ENCODE results near the gene CHRNA4. TPM values are rescaled to one million over a fixed set of nuclear protein-coding genes. Genes with fewer than 3 reads are reported as not detected.

The CHRNA4 gene
- total RNA-seq, 1 donor from 2014 or later, result not detected

DNA sequence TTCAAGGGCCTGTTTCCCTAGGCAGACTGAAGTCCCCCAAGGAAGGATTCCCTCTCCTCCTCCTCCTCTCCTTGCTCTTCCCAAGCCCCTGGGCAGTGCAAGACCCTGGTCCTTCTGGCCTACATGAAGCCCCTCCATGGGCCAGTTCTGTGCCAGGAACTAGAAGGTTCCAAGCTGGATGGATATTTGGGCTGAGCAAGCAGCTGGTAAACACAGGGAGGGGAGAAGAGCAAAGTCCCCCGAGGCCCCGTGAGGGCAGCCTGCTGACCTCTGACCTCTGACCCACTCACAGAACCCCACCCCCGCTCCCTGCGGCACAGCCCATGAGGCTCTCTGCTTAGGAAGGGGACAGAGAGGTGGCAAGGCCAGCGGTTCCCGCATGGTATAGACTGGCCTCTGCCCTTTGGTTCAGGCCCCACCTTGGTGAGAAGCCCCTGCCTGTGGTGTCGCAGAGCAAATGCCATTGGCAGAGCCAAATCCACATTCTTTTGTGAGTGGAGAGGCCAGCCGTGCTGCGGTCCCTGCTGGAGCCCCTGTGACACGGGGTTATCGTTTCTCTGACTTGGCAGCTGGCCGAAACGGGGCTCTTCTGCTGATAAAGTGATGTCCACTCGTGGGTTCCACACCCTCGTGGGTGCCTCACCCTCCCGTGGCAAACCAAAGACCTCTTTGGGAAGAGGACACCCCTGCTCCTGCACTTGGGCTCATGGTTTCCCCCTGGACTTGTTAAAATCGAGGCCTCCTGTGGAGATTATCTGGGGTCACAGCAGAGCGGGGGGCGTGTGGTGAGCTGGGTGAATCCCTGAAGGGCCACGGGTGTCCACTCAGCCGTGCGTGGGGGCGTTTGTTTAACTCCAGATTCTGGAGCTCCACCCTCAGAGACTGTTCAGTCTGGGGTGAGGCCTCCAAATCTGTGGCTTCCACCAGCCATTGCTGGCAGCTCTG, 2.1 kb upstream of the CHRNA4 start:
- no peak for ATAC-seq

DNA sequence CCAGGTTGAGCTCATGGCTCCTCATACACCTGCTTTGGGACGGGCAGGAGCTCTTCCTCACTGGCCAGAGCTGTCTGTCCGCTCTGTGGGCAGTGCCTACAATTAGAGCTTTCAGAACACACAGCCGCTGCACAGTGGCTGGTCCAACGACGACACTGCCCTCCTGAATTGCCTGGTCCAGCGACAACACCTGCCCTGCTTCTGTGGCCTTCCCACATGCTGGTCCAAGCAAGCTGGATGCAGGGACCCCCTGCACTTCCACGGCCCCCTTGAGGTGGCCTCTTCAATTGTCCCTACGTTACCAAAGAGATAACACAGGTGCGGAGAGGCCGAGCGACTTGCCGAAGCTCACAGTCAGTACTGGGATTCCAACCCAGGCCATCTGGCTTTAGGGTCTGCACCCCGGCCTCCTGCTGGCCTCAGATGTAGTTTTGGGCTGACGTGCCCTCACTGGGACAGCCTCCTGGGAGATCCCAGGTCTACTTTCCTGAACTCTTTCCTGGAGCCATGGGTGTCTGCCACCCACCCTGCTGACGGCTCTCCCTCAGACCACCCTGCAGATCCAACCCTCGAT, 1.4 kb upstream of the CHRNA4 start:
- no peak for ATAC-seq

GRCh38 chr20:63361519-63362435, 628 bp upstream of the CHRNA4 start:
- no peak for ATAC-seq

- no peak for ATAC-seq
Observed at GRCh38 chr20:63359937-63360849, 956 bp downstream of the CHRNA4 start.

DNA sequence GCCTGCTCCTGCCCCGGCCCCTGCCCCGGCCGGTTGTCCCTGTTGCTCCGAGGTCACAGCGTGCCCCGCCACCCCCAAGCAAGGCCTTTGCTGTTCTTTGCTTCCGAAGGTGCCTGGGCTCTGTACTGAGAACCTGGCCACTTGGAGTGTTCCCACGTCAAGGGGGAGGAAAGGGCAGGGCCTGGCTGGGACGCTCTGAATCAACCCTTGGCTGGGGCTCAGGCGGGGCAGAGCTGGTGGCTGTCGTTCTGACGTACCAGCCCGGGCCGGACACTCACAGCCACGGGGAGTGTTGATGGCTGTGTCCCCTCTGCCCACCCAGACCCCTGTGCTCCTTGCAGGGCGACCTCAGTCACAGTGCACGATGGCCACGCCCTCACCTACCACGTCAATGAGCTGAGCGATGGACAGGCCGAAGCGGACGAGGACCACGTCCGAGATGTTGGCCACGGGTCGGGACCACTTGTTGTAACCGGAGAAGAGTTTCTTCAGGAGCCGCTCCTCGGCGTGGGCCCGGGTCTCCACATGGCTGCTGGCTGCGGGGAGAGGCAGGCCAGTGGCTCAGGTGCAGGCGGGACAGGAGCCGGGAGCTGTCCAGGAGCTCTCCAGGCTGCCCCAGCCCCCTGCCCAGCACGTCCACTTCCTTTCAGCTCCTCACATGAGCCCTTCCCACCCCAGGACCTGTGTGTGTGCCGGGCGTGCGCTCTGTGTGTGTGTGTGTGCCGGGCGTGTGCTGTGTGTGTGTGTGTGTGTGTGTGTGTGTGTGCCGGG, 1.8 kb downstream of the CHRNA4 start:
- ATAC-seq, result no peak

GRCh38 chr20:63357921-63358905, 2.9 kb downstream of the CHRNA4 start:
- ATAC-seq, result no peak

DNA sequence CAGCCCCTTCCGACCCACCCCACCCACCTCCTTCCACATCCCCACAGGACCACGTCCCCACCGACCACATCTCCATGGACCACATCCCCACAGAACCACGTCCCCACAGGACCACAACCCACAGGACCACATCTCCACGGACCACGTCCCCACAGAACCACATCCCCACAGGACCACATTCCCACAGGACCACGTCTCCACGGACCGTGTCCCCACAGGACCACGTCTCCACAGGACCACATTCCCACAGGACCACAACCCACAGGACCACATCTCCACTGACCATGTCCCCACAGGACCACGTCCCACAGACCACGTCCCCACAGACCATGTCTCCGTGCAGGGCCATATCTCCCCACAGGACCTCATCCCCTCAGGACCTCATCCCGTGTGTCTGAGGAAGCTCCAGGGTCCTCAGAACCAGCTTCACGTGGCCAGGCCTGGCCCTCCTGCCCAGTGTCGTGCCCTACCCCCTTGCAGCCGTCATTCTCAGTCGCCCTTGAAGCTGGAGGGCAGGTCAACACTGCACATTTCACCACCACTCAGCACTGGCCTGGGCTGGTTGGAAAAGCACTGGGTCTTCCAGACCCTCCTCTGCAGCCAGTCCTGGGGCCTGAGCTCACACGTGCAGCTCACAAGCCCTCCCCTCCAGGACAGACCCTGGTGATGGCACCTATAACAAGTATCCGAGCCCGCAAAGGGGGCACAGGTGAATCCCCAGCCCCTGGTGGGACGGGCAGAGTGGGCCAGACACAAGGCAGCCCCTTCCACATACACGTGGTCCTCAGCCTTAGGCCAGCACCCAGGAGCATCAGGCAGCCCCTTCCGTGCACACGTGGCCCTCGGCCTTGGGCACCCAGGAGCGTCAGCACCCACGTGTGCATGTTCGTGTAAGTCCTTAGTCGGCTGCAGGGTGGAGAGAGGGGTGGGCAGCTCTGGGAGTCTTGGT, 3.9 kb downstream of the CHRNA4 start:
- ATAC-seq, result no peak

DNA sequence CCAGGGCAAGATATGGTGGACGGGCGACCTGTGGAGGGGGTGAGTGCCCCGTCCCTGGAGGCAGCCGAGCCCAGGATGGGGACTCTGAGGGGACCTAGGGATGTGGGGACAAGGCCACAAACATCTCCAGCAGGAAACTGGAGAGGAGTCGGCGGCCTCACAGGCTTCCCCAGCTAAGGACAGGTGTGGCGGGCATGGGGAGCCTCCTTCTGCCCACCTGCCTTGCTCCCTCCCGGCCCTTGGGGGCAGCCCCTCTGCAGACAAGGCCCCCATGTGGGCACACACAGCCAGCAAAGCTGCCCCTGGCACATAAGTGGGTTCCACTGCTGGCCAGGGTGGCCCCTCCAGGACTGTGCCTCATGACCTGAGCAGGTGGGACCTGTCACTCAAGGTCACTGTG, 4.6 kb downstream of the CHRNA4 start:
- no peak for ATAC-seq

DNA sequence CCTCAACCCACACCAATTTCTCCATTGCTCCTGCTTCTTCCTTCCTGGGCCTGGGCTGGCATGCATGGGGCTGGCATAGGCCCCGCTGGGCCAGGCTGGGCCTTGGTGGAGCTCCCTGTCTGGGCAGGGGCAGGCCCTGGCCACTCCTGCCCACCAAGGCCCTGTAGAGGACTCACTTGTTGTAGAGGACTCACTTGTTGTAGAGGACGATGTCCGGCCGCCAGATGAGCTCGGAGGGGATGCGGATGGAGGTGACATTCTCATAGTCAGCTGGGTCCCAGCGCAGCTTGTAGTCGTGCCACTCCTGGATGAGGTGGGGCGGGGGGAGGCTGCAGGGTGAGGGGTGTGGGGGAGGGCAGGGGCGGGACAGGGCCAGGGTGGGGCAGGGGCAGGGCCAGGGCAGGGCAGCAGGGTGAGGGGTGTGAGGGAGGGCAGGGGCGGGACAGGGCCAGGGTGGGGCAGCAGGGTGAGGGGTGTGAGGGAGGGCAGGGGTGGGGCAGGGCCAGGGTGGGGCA, 5.3 kb downstream of the CHRNA4 start:
- ATAC-seq, result no peak

GRCh38 chr20:63354636-63355350, 6.4 kb downstream of the CHRNA4 start:
- ATAC-seq, result no peak

- no peak for ATAC-seq
Observed at GRCh38 chr20:63352811-63353221, 8.3 kb downstream of the CHRNA4 start.

DNA sequence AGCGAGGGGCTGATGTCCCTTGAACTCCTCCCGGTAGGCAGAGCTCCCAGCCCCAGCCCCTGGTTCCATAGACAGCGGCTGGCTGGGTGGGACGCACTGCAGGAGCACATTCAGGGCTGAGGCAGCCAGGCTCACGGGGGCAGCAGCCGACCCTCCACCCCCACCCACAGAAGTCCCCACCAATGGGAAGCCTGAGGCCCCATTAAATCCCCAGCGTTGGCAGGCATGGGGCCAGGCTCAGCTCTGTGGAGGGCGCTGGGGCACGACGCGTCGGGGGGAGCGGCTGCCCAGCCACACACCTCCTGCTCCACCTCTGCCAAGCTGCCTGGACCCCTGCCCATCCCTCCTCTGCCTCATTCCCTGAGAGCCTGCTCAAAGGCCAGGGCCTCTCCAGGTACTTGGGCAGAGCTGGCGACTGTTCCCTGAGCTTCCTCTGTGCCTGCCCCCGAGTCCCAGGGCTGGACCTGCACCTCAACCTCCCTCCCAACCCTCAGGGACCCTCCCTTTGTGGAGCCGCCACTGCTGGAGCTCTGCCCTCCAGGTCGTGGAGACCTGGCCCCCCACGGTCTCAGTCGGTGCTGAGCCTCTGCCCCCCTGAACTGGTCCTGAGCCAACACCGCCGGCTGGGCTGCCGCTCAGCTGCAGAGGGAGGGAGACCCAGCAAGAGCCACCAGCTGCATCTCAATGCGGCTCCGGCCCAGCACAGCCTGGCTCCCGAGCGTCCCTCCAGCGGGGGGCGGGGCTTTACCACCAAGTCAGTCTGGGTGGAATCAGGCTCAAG, 9.1 kb downstream of the CHRNA4 start:
- ATAC-seq, result no peak

GRCh38 chr20:63351326-63351700, 9.8 kb downstream of the CHRNA4 start:
- ATAC-seq, result no peak

DNA sequence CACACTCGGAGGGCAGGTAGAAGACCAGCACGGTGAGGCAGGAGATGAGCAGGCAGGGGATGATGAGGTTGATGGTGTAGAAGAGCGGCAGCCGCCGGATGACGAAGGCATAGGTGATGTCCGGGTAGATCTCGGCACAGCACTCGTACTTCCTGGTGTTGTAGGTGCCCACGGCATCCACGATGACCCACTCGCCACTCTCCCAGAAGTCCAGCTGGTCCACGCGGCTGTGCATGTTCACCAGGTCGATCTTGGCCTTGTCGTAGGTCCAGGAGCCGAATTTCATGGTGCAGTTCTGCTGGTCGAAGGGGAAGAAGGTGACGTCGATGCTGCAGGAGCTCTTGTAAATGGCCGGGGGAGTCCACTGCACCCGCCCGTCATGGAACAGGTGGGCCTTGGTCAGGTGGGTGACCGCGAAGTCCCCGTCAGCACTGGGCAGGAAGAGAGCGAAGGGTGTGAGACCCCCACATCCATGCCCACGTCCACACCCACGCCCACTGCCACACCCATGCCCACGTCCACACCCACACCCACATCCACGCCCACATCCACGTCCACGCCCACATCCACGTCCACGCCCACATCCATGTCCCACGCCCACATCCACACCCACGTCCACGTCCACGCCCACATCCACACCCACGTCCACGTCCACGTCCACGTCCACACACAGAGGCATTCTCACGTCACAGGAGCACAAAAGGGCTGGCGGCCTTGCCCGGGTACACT, 10.4 kb downstream of the CHRNA4 start:
- no peak for ATAC-seq

DNA sequence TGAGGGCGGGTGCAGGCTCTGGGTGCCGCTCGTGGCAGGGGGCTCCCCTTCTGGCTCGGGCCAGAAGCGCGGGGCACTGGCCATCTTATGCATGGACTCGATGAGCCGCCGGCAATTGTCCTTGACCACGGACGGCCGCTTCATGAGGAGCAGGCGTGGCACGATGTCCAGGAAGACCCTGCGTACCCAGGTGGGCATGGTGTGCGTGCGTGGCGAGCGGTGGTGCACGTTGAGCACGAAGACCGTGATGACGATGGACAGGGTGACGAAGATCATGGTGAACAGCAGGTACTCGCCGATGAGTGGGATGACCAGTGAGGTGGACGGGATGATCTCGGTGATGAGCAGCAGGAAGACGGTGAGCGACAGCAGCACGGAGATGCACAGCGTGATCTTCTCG, 11.0 kb downstream of the CHRNA4 start:
- no peak for ATAC-seq

DNA sequence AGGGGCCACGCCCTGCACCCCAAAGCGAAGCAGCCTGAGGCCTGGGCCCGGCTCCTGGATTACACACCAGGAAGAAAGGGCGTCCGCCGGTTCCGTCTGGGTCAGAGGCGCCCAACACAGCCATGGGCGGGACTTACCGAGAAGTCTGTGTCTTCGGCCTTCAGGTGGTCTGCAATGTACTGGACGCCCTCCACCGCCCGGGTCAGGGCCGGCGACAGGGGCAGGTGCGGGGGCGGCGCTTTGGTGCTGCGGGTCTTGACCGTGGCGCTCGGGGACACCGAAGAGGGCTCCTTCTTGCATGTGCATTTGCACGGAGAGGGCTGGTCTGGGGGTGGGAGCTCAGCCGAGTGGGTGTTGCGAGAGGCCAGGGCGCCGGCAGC, 11.6 kb downstream of the CHRNA4 start:
- no peak for ATAC-seq
